Measurements from ENCODE around the gene PSEN1. TPM values are rescaled to one million over a fixed set of nuclear protein-coding genes. Genes with fewer than 3 reads are reported as not detected.

The PSEN1 gene
- polyA plus RNA-seq, 1 of the 3 experiments (the other 2 are of a cell fraction) = 9.0 TPM

DNA sequence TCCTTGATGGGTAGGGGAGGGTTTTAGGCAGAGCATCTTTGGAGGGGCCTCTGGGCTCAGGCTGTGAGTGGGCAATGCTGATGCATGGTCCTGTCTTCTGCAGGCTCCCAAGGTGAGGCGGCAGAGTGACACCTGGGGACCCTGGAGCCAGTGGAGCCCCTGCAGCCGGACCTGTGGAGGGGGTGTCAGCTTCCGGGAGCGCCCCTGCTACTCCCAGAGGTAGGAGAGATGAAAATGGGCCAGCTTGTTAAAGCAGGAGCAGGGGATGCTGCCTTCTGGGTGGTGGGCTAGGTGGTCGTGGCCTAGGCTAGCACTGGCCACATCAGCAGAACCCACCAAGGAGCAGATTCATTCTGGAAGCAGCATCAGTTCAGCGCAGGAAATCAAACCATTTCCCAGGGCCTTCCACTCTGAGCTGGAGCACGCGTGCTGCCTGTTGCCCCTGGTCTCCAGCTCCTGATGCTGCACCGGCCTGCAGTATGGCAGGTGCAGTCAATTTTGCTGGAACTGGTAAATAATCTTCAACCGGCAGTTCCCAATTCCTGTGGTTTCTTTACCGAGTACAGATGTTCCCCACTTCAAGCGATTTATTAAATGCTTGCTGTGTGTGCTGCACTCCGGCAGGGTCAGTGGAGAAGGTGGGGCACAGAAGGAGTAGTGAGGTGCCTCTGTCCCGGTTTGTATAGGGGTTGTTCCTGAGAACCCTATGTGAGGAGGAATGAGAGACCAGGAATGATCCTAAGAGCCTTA, 108.4 kb downstream of the PSEN1 start:
- POLR2A ChIA-PET = interaction anchor here (0.6 kb wide), 1 partner anchor 136 kb away, joined by 5 read pairs; no protein-coding TSS in a partner anchor
- 80% methylated on average over 13 of the region's 14 CpGs for WGBS (ENCODE audit: low lambda C conversion rate)

GRCh38 chr14:73245480-73246325, 109.4 kb downstream of the PSEN1 start:
- Histone ChIP-seq H3K36me3 (replicated peaks in 1 of 2; ENCODE audit: control insufficient read depth in 1 of 2, insufficient read depth in 2 of 2, low read length in 1 of 2) (no peaks in the 10 kb centered on the region), H3K4me2 (no peak overlapping the region), H3K9me2 (no peaks in the 10 kb centered on the region), H3K79me2 (ENCODE audit: insufficient read depth) (no peaks in the 10 kb centered on the region), H3K4me3 (ENCODE audit: low read depth in 2 of 2, low read length in 1 of 2) (no peak overlapping the region), H4K20me1 (ENCODE audit: insufficient read depth) (no peaks in the 10 kb centered on the region), H2AFZ (ENCODE audit: low read depth) (no peak overlapping the region), H3K27ac (ENCODE audit: low read depth in 2 of 2, low read length in 1 of 2) (no peak overlapping the region), H3K9ac (no peak overlapping the region), H3F3A (replicated peaks; ENCODE audit: insufficient read depth) (peaks cover 5% of the 10 kb centered on the region), H3K4me1 (ENCODE audit: control insufficient read depth in 1 of 2, insufficient read depth in 2 of 2, low read depth in 1 of 2, low read length in 1 of 2) (no peaks in the 10 kb centered on the region), H3K9me3 (no peaks in the 10 kb centered on the region), H3K27me3 (ENCODE audit: insufficient read depth) (no peaks in the 10 kb centered on the region)
- WGBS (ENCODE audit: low lambda C conversion rate) = 98% methylated on average over 24 of the region's 64 CpGs
- ChIA-PET CTCF (interaction anchor here (1.3 kb wide), 1 partner anchor 297 kb away, joined by 4 read pairs; no protein-coding TSS in a partner anchor), POLR2A (no interaction called here)
- DNase-seq = peak; percentile 16
- TF ChIP-seq RFX5 (IDR thresholded peaks at IDR 0.05; ENCODE audit: low read length) = no peak
- TF ChIP-seq CTCF (IDR thresholded peaks at IDR 0.05) = no peak
- no peak for TF ChIP-seq ELF1 (IDR thresholded peaks at IDR 0.05)
- TF ChIP-seq, protein P1, sequence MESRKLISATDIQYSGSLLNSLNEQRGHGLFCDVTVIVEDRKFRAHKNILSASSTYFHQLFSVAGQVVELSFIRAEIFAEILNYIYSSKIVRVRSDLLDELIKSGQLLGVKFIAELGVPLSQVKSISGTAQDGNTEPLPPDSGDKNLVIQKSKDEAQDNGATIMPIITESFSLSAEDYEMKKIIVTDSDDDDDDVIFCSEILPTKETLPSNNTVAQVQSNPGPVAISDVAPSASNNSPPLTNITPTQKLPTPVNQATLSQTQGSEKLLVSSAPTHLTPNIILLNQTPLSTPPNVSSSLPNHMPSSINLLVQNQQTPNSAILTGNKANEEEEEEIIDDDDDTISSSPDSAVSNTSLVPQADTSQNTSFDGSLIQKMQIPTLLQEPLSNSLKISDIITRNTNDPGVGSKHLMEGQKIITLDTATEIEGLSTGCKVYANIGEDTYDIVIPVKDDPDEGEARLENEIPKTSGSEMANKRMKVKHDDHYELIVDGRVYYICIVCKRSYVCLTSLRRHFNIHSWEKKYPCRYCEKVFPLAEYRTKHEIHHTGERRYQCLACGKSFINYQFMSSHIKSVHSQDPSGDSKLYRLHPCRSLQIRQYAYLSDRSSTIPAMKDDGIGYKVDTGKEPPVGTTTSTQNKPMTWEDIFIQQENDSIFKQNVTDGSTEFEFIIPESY (IDR thresholded peaks at IDR 0.05; ENCODE audit: borderline replicate concordance, low read depth) = no peak
- TF ChIP-seq SMC3 (IDR thresholded peaks at IDR 0.05; ENCODE audit: low read depth, low read length) = no peak
- no peak for TF ChIP-seq FOXM1 (IDR thresholded peaks at IDR 0.05; ENCODE audit: low read depth)
- no peak for TF ChIP-seq FOXJ3 (CRISPR knock-in tag; IDR thresholded peaks at IDR 0.05)
- TF ChIP-seq JUND (IDR thresholded peaks at IDR 0.05) = no peak
- no peak for TF ChIP-seq NRF1 (IDR thresholded peaks at IDR 0.05; ENCODE audit: low read depth, low read length)
- no peak for TF ChIP-seq EZH2phosphoT487 (IDR thresholded peaks at IDR 0.05; ENCODE audit: borderline replicate concordance, low read depth)
- TF ChIP-seq NFIC (IDR thresholded peaks at IDR 0.05; ENCODE audit: borderline replicate concordance) = no peak
- no peak for TF ChIP-seq FOSL2 (IDR thresholded peaks at IDR 0.05; ENCODE audit: borderline replicate concordance, low read depth)
- TF ChIP-seq SIN3A (IDR thresholded peaks at IDR 0.05; ENCODE audit: borderline replicate concordance, low read depth, low read length) = no peak
- TF ChIP-seq MXI1 (IDR thresholded peaks at IDR 0.05; ENCODE audit: low read depth, low read length) = no peak
- TF ChIP-seq CHD2 (IDR thresholded peaks at IDR 0.05; ENCODE audit: low read length, partially characterized antibody) = no peak
- TF ChIP-seq TEAD4 (IDR thresholded peaks at IDR 0.05; ENCODE audit: borderline replicate concordance, insufficient read depth) = no peak
- TF ChIP-seq, protein P2, sequence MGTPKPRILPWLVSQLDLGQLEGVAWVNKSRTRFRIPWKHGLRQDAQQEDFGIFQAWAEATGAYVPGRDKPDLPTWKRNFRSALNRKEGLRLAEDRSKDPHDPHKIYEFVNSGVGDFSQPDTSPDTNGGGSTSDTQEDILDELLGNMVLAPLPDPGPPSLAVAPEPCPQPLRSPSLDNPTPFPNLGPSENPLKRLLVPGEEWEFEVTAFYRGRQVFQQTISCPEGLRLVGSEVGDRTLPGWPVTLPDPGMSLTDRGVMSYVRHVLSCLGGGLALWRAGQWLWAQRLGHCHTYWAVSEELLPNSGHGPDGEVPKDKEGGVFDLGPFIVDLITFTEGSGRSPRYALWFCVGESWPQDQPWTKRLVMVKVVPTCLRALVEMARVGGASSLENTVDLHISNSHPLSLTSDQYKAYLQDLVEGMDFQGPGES (IDR thresholded peaks at IDR 0.05; ENCODE audit: low read depth, low read length) = no peak

More for the DNA sequence above, 108.4 kb downstream of the PSEN1 start:
- no peak overlapping the region for H3K4me2 ChIP-seq
- no peak overlapping the region for H3K27ac ChIP-seq (ENCODE audit: low read depth in 2 of 2, low read length in 1 of 2)
- peak; percentile 15 for DNase-seq
- no peaks in the 10 kb centered on the region for H3K9me3 ChIP-seq
- no peak overlapping the region for H3K9ac ChIP-seq
- peaks cover 2% of the 10 kb centered on the region in 2 experiments; a peak in 2 of 4 replicates for H3K4me1 ChIP-seq (ENCODE audit: control insufficient read depth in 1 of 2, insufficient read depth in 2 of 2, low read depth in 1 of 2, low read length in 1 of 2)
- CTCF ChIA-PET = interaction anchor here (1.3 kb wide), 1 partner anchor 296 kb away, joined by 4 read pairs; no protein-coding TSS in a partner anchor
- H3K27me3 ChIP-seq (ENCODE audit: insufficient read depth) = no peaks in the 10 kb centered on the region; the same call in 1 of the 2 replicates
- H3K9me2 ChIP-seq = no peaks in the 10 kb centered on the region
- H3K36me3 ChIP-seq (replicated peaks in 1 of 2; ENCODE audit: control insufficient read depth in 1 of 2, insufficient read depth in 2 of 2, low read length in 1 of 2) = no peaks in the 10 kb centered on the region
- H3F3A ChIP-seq (replicated peaks; ENCODE audit: insufficient read depth) = peaks cover 5% of the 10 kb centered on the region
- no peak overlapping the region for H2AFZ ChIP-seq (ENCODE audit: low read depth)
- no peaks in the 10 kb centered on the region for H3K79me2 ChIP-seq (ENCODE audit: insufficient read depth)
- TF ChIP-seq SIN3A (IDR thresholded peaks at IDR 0.05; ENCODE audit: borderline replicate concordance, low read depth, low read length) (no peak), RFX5 (IDR thresholded peaks at IDR 0.05; ENCODE audit: low read length) (no peak)
- TF ChIP-seq, protein P2 (IDR thresholded peaks at IDR 0.05; ENCODE audit: low read depth, low read length) = no peak
- no peaks in the 10 kb centered on the region for H4K20me1 ChIP-seq (ENCODE audit: insufficient read depth)
- H3K4me3 ChIP-seq (ENCODE audit: low read depth in 2 of 2, low read length in 1 of 2) = no peak overlapping the region
